ENCODE data around the gene KDM1A.
"Not testable (repeated sequence)": the region's sequence is repeated elsewhere in the genome, so short reads cannot be mapped to it uniquely, and the experiment has no call there.

Gene KDM1A

DNA sequence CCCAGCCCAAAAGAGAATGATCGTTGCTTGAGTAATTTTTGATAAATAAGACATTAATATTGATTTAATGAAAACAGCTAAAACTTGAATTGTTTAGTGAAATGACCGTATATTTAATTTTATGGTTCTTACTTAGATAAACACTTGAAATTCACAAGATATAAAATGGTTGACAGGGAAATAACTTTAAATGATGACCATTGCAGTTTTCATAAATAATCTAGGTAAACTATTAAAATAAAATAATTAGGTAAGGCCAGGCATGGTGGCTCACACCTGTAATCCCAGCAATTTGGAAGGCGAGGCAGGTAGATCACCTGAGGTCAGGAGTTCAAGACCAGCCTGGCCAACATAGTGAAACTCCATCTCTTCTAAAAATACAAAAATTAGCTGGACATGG is 26.9 kb upstream of the KDM1A start:
- H3K36me3 ChIP-seq (ENCODE audit: control insufficient read depth, insufficient read depth, low read length, severe bottlenecking); H3K4me3 ChIP-seq (ENCODE audit: low read length); H3K4me1 ChIP-seq (ENCODE audit: control insufficient read depth, insufficient read depth, low read length); H3K27me3 ChIP-seq (replicated peaks; ENCODE audit: control insufficient read depth, insufficient read depth, low read length); DNase-seq (ENCODE audit: low read depth); H3K9ac ChIP-seq (ENCODE audit: low read length): not testable (repeated sequence)
- peaks cover 13% of the 10 kb centered on the region for H3K9me3 ChIP-seq (ENCODE audit: control insufficient read depth, low read length)

DNA sequence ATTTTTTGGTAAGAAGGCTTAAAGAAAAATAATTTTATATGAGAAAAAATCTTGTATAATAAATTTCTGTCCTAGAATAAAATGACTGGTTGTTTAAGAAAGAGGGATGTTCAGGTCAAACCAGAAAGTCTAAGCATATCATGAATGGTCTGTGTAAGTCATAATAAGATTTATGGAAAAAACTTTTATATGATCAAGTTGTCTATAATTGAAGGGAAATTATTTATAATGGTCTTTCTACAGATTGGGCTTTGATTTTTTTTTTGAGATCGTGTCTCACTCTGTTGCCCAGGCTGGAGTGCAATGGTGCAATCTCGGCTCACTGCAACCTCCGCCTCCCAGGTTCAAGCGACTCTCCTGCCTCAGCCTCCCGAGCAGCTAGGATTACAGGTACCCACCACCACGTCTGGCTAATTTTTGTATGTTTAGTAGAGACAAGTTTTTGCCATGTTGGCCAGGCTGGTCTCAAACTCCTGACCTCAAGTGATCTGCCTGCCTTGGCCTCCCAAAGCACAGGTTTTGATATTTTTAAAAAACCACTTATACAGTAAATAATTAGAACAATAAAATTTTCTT is 26.0 kb upstream of the KDM1A start:
- peaks cover 13% of the 10 kb centered on the region for H3K9me3 ChIP-seq (ENCODE audit: control insufficient read depth, low read length)
- H3K27me3 ChIP-seq (replicated peaks; ENCODE audit: control insufficient read depth, insufficient read depth, low read length); H3K36me3 ChIP-seq (ENCODE audit: control insufficient read depth, insufficient read depth, low read length, severe bottlenecking); DNase-seq (ENCODE audit: low read depth); H3K4me3 ChIP-seq (ENCODE audit: low read length); H3K9ac ChIP-seq (ENCODE audit: low read length); H3K4me1 ChIP-seq (ENCODE audit: control insufficient read depth, insufficient read depth, low read length): not testable (repeated sequence)

DNA sequence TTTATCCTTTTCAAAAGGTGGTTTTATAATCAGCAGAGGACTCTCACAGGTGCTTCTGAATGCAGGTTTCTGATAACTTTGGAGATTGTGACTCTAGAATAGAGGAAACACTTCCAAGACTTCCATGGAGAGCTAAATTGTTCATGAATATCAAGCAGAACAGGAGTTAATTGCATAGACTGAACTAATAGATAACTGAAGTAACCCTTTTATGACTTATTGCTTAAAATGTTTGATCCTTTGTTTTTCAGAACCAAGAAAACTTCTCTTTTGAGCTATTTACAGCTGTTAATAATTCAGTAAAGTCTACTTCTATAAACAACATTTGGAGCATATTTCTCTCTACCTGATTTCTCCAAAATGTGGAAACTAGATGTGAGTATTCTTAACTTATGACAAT is 23.5 kb upstream of the KDM1A start:
- Histone ChIP-seq H3K9ac (ENCODE audit: low read length) (no peak overlapping the region), H3K9me3 (ENCODE audit: control insufficient read depth, low read length) (peaks cover 25% of the 10 kb centered on the region), H3K27me3 (replicated peaks; ENCODE audit: control insufficient read depth, insufficient read depth, low read length) (no peaks in the 10 kb centered on the region), H3K4me3 (ENCODE audit: low read length) (no peak overlapping the region), H3K36me3 (ENCODE audit: control insufficient read depth, insufficient read depth, low read length, severe bottlenecking) (no peaks in the 10 kb centered on the region), H3K4me1 (ENCODE audit: control insufficient read depth, insufficient read depth, low read length) (no peaks in the 10 kb centered on the region)
- DNase-seq (ENCODE audit: low read depth), result no peak

DNA sequence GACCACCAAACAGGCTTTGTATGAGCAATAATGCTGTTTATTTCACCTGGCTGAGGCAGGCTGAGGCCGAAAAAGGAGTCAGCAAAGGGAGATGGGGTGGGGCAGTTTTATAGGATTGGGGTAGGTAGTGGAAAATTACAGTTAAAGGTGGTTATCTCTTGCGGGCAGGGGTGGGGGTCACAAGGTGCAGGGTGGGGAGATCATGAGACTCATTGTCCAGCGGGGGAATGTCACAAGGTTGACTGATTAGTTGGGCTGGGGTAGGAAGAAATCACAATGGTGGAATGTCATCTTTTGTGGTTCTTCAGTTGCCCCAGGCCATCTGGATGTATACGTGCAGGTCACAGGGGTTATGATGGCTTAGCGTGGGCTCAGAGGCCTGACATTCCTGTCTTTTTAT is 21.7 kb upstream of the KDM1A start:
- not testable (repeated sequence) for DNase-seq (ENCODE audit: low read depth); H3K27me3 ChIP-seq (replicated peaks; ENCODE audit: control insufficient read depth, insufficient read depth, low read length); H3K9ac ChIP-seq (ENCODE audit: low read length); H3K4me3 ChIP-seq (ENCODE audit: low read length); H3K36me3 ChIP-seq (ENCODE audit: control insufficient read depth, insufficient read depth, low read length, severe bottlenecking); H3K4me1 ChIP-seq (ENCODE audit: control insufficient read depth, insufficient read depth, low read length)
- H3K9me3 ChIP-seq (ENCODE audit: control insufficient read depth, low read length), result peaks cover 29% of the 10 kb centered on the region

DNA sequence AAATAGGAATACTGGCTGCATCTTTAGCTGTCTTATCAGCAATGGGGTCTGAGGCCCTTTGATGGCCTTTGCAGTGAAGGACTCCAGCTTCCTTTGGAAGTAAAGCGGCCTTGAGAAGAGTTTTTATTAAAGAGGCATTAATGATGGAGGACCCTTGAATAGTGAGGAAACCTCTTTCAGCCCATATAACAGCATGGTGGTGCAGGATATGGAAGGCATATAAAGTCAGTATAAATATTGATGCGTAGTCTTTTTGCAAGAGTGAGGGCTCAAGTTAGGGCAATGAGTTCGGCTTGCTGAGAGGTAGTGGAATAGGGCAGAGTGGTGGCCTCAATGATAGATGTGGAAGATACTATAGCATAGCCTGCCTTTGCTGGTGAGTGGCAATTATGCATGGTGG is 19.1 kb upstream of the KDM1A start:
- H3K9me3 ChIP-seq (ENCODE audit: control insufficient read depth, low read length), result peaks cover 19% of the 10 kb centered on the region
- H3K4me1 ChIP-seq (ENCODE audit: control insufficient read depth, insufficient read depth, low read length); H3K36me3 ChIP-seq (ENCODE audit: control insufficient read depth, insufficient read depth, low read length, severe bottlenecking); H3K9ac ChIP-seq (ENCODE audit: low read length); DNase-seq (ENCODE audit: low read depth); H3K27me3 ChIP-seq (replicated peaks; ENCODE audit: control insufficient read depth, insufficient read depth, low read length); H3K4me3 ChIP-seq (ENCODE audit: low read length): not testable (repeated sequence)

DNA sequence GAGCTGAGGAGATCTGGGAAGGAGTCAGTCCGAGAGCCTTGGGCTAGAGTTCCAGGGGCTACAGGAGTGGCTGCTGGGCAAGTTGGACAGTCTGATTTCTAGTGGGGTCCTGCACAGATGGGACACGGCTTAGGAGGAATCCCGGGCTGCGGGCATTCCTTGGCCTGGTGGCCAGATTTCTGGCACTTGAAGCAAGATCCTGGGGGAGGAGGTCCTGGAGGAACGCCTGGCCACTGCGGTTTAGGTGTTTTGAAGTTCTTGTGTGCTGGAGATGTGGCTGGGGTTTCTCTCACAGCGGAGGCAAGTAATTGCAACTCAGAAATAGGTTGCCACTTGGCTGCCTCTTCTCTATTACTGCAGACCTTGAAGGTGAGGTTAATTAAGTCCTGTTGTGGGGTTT is 17.1 kb upstream of the KDM1A start:
- H3K4me3 ChIP-seq (ENCODE audit: low read length); H3K36me3 ChIP-seq (ENCODE audit: control insufficient read depth, insufficient read depth, low read length, severe bottlenecking); H3K27me3 ChIP-seq (replicated peaks; ENCODE audit: control insufficient read depth, insufficient read depth, low read length); DNase-seq (ENCODE audit: low read depth); H3K4me1 ChIP-seq (ENCODE audit: control insufficient read depth, insufficient read depth, low read length); H3K9ac ChIP-seq (ENCODE audit: low read length): not testable (repeated sequence)
- H3K9me3 ChIP-seq (ENCODE audit: control insufficient read depth, low read length), result peaks cover 15% of the 10 kb centered on the region

DNA sequence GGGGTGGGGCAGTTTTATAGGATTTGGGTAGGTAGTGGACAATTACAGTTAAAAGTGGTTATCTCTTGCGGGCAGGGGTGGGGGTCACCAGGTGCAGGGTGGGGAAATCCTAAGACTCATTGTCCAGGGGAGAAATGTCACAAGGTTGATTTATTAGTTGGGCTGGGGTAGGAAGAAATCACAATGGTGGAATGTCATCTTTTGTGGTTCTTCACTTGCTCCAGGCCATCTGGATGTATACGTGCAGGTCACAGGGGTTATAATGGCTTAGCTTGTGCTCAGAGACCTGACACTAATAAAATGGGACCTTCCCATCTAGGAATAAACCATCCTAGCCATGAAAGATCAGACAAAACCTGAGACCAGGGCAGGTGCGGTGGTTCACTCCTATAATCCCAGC is 15.2 kb upstream of the KDM1A start:
- Histone ChIP-seq H3K4me1 (ENCODE audit: control insufficient read depth, insufficient read depth, low read length) (no peaks in the 10 kb centered on the region), H3K9ac (ENCODE audit: low read length) (no peak overlapping the region), H3K36me3 (ENCODE audit: control insufficient read depth, insufficient read depth, low read length, severe bottlenecking) (no peaks in the 10 kb centered on the region), H3K27me3 (replicated peaks; ENCODE audit: control insufficient read depth, insufficient read depth, low read length) (peaks cover 10% of the 10 kb centered on the region), H3K4me3 (ENCODE audit: low read length) (no peak overlapping the region), H3K9me3 (ENCODE audit: control insufficient read depth, low read length) (peaks cover 15% of the 10 kb centered on the region)
- DNase-seq (ENCODE audit: low read depth), result no peak

DNA sequence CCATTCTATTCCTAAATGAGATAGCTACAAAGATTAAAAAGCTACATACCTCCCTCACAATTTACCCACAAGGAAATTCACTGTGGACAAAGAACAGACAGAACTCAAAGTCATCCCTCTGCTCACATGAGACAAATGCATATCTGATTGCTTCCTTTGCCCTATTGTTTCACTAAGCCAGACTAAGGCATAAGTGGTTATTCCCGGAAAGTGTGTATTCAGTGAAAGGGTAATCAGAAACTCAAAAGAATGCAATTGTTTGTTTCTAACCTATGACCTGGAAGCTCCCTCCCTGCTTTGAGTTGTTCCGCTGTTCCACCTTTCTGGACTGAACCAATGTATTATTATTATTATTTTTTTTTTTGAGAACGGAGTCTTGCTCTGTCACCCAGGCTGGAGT is 14.5 kb upstream of the KDM1A start:
- DNase-seq (ENCODE audit: low read depth); H3K4me1 ChIP-seq (ENCODE audit: control insufficient read depth, insufficient read depth, low read length); H3K36me3 ChIP-seq (ENCODE audit: control insufficient read depth, insufficient read depth, low read length, severe bottlenecking); H3K4me3 ChIP-seq (ENCODE audit: low read length); H3K9ac ChIP-seq (ENCODE audit: low read length); H3K27me3 ChIP-seq (replicated peaks; ENCODE audit: control insufficient read depth, insufficient read depth, low read length): not testable (repeated sequence)
- H3K9me3 ChIP-seq (ENCODE audit: control insufficient read depth, low read length), result peaks cover 14% of the 10 kb centered on the region

DNA sequence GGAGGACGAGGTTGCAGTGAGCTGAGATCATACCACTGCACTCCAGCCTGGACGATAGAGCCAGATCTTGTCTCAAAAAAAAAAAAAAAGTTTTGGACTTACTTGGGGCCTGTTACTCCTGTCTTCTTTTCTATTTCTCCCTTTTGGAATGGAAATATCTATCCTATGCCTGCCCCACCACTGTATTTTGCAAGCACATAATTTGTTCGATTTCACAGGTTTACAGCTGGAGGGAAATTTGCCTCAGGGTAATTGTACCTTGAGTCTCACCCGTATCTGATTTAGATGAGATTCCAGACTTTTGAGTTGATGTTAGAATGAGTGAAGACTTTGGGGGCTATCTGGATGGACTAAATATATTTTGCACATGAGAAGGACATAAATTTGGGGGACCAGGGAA is 12.2 kb upstream of the KDM1A start:
- H3K4me1 ChIP-seq (ENCODE audit: control insufficient read depth, insufficient read depth, low read length), result no peaks in the 10 kb centered on the region
- H3K9me3 ChIP-seq (ENCODE audit: control insufficient read depth, low read length), result no peaks in the 10 kb centered on the region
- no peaks in the 10 kb centered on the region for H3K36me3 ChIP-seq (ENCODE audit: control insufficient read depth, insufficient read depth, low read length, severe bottlenecking)
- H3K27me3 ChIP-seq (replicated peaks; ENCODE audit: control insufficient read depth, insufficient read depth, low read length), result peaks cover 10% of the 10 kb centered on the region
- H3K4me3 ChIP-seq (ENCODE audit: low read length), result no peak overlapping the region
- no peak for DNase-seq (ENCODE audit: low read depth)
- no peak overlapping the region for H3K9ac ChIP-seq (ENCODE audit: low read length)

DNA sequence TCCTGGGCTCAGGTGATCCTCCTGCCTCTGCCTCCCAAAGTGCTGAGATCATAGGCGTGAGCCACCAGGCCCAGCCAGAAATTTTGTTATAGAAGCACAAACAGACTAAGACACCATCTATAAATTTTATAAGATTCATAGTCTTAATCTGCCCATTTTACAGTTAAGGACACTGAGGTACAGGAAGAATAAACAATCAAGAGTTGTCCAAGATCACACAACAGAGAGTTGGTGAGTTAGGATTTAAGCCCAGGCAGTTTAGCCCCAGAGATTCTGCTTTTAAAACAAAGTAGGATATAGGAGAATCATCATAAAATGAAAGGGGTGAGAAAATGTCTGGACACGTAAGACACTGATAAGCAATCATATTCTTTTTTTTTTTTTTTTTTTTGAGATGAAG is 10.4 kb upstream of the KDM1A start:
- H3K36me3 ChIP-seq (ENCODE audit: control insufficient read depth, insufficient read depth, low read length, severe bottlenecking), result no peaks in the 10 kb centered on the region
- no peaks in the 10 kb centered on the region for H3K4me1 ChIP-seq (ENCODE audit: control insufficient read depth, insufficient read depth, low read length)
- H3K27me3 ChIP-seq (replicated peaks; ENCODE audit: control insufficient read depth, insufficient read depth, low read length), result peaks cover 3% of the 10 kb centered on the region
- no peak overlapping the region for H3K9ac ChIP-seq (ENCODE audit: low read length)
- no peak for DNase-seq (ENCODE audit: low read depth)
- H3K4me3 ChIP-seq (ENCODE audit: low read length), result no peak overlapping the region
- no peaks in the 10 kb centered on the region for H3K9me3 ChIP-seq (ENCODE audit: control insufficient read depth, low read length)

DNA sequence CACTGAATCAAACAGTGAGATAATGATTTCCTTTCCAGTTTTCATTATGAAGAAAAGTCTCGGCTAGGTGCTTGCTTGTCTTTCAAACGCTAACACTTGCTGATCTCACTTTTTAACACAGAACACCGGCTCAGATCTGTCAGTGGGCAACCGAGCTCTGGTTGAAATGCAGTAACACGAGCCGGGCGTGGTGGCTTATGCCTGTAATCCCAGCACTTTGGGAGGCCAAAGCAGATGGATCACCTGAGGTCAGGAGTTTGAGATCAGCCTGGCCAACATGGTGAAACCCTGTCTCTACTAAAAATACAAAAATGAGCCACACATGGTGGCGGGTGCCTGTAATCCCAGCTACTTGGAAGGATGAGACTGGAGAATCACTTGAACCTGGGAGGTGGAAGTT is 9.2 kb upstream of the KDM1A start:
- H3K4me3 ChIP-seq (ENCODE audit: low read length); H3K27me3 ChIP-seq (replicated peaks; ENCODE audit: control insufficient read depth, insufficient read depth, low read length); H3K9me3 ChIP-seq (ENCODE audit: control insufficient read depth, low read length); H3K36me3 ChIP-seq (ENCODE audit: control insufficient read depth, insufficient read depth, low read length, severe bottlenecking); H3K4me1 ChIP-seq (ENCODE audit: control insufficient read depth, insufficient read depth, low read length); H3K9ac ChIP-seq (ENCODE audit: low read length); DNase-seq (ENCODE audit: low read depth): not testable (repeated sequence)

DNA sequence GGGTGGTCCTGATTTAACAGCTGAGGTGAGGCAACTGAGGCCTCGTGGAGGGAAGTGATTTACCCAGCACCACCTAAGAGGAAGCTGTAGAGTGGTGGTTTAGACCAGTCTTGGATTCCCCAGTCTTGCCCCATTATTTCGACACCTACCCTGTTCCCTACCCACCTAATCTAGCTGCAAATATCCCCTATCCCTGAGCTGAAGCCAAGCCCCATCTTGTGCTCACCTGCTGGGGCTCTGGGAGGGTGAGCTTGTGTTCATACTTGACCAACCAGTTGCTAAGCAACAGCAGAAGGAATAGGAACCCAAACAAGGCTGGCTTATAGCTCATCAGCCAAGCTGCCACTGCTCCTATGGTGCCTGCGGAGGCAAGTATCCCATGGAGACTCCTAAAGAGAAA is 5.6 kb upstream of the KDM1A start:
- DNase-seq (ENCODE audit: low read depth), result no peak
- H3K4me1 ChIP-seq (ENCODE audit: control insufficient read depth, insufficient read depth, low read length), result no peaks in the 10 kb centered on the region
- H3K36me3 ChIP-seq (ENCODE audit: control insufficient read depth, insufficient read depth, low read length, severe bottlenecking), result no peaks in the 10 kb centered on the region
- no peak overlapping the region for H3K4me3 ChIP-seq (ENCODE audit: low read length)
- no peaks in the 10 kb centered on the region for H3K9me3 ChIP-seq (ENCODE audit: control insufficient read depth, low read length)
- no peak overlapping the region for H3K9ac ChIP-seq (ENCODE audit: low read length)
- H3K27me3 ChIP-seq (replicated peaks; ENCODE audit: control insufficient read depth, insufficient read depth, low read length), result no peaks in the 10 kb centered on the region
